ENCODE measurements around the gene CSNK2B. TPM values are rescaled to one million over a fixed set of nuclear protein-coding genes. Genes with fewer than 3 reads are reported as not detected.

The CSNK2B gene
- total and polyA plus RNA-seq, 9 of the 15 experiments (the other 6 are each of a cell fraction or from before 2014, with no cell fraction given) = 120 to 1,126 (median 529) TPM

DNA sequence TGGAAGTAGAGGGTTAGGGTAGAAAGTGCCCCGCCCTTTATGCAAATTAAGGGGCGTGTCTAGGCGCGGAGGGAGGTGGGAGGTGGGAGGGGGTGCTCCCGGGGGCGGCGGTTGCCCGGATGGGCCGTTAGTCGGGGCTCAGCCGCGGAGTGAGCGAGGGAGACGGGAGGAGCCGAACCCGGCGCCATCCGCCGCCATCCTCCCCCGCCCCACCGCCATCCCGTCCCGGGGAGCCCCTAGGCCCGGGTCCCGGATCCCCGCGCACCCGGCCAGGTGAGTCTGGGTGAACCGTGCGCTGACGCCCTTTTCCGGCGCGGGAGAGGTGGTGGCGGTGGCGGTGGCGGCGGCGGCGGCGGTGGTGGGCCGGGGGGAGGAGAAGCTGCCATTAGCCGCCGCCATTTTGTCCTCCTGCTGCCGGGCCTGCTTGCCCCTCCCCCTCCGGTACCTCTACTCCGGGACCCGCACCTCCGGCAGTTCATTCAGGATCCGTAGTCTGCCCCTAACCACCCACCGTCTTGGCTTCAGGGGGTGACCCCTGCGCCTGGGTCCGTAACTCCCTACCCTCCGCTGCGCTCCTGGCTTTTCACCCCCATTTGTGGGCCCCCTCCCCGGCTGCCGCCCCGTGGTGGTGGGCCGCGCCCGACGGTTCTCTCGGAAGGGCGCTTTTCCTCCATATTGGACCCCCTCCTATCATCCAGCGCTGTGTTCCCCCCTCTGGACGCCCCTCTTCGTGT, 45.1 kb upstream of the CSNK2B start, which contains the start of gene PRRC2A (continued):
- TF ChIP-seq ZNF134 (CRISPR knock-in tag; conservative IDR thresholded peaks at IDR 0.05) (peak; percentile 72), ZNF263 (CRISPR knock-in tag; IDR thresholded peaks at IDR 0.05; ENCODE audit: borderline replicate concordance) (peak; percentile 57; the same call in 1 of the 2 replicates), ZFP36 (IDR thresholded peaks at IDR 0.05; ENCODE audit: low read depth, low read length, partially characterized antibody) (no peak), EP400 (IDR thresholded peaks at IDR 0.05) (peak; percentile 99), BRD9 (IDR thresholded peaks at IDR 0.05; ENCODE audit: low read depth, partially characterized antibody) (peak; percentile 92), TRIM28 (IDR thresholded peaks at IDR 0.05) (peak; percentile 68; the same call in 1 of the 2 replicates), ZFX (CRISPR knock-in tag; IDR thresholded peaks at IDR 0.05) (peak; percentile 93), POLR2AphosphoS5 (IDR thresholded peaks at IDR 0.05; ENCODE audit: control insufficient read depth, insufficient read depth, low read depth, low read length) (peak; percentile 79), NCOA1 (IDR thresholded peaks at IDR 0.05; ENCODE audit: low read depth) (0 out of 2 replicates have a peak, but pooled peaks have one; percentile 32), HDAC3 (IDR thresholded peaks at IDR 0.05; ENCODE audit: borderline replicate concordance, partially characterized antibody) (peak; percentile 30), CHCHD3 (CRISPR knock-in tag; IDR thresholded peaks at IDR 0.05) (no peak), BCL6 (CRISPR knock-in tag; IDR thresholded peaks at IDR 0.05) (no peak), TAF15 (IDR thresholded peaks at IDR 0.05; ENCODE audit: low read depth, low read length) (no peak), PML (IDR thresholded peaks at IDR 0.05; ENCODE audit: low read length) (no peak), HDGF (IDR thresholded peaks at IDR 0.05) (no peak), CHD1 (IDR thresholded peaks at IDR 0.05; ENCODE audit: low read length) (peak; percentile 99), ARID2 (IDR thresholded peaks at IDR 0.05) (0 out of 2 replicates have a peak, but pooled peaks have one; percentile 1), ZBTB7A (IDR thresholded peaks at IDR 0.05; ENCODE audit: borderline replicate concordance, control insufficient read depth, low read depth, low read length) (peak; percentile 59; the same call in 1 of the 2 replicates), XRCC4 (IDR thresholded peaks at IDR 0.05; ENCODE audit: extremely low read depth, insufficient read depth, insufficient read length) (no peak), NR1H2 (CRISPR knock-in tag; IDR thresholded peaks at IDR 0.05) (peak; percentile 22; the same call in 1 of the 2 replicates)
- TF ChIP-seq, protein P1, sequence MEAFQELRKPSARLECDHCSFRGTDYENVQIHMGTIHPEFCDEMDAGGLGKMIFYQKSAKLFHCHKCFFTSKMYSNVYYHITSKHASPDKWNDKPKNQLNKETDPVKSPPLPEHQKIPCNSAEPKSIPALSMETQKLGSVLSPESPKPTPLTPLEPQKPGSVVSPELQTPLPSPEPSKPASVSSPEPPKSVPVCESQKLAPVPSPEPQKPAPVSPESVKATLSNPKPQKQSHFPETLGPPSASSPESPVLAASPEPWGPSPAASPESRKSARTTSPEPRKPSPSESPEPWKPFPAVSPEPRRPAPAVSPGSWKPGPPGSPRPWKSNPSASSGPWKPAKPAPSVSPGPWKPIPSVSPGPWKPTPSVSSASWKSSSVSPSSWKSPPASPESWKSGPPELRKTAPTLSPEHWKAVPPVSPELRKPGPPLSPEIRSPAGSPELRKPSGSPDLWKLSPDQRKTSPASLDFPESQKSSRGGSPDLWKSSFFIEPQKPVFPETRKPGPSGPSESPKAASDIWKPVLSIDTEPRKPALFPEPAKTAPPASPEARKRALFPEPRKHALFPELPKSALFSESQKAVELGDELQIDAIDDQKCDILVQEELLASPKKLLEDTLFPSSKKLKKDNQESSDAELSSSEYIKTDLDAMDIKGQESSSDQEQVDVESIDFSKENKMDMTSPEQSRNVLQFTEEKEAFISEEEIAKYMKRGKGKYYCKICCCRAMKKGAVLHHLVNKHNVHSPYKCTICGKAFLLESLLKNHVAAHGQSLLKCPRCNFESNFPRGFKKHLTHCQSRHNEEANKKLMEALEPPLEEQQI (IDR thresholded peaks at IDR 0.05) = peak; percentile 66
- TF ChIP-seq, protein P2, sequence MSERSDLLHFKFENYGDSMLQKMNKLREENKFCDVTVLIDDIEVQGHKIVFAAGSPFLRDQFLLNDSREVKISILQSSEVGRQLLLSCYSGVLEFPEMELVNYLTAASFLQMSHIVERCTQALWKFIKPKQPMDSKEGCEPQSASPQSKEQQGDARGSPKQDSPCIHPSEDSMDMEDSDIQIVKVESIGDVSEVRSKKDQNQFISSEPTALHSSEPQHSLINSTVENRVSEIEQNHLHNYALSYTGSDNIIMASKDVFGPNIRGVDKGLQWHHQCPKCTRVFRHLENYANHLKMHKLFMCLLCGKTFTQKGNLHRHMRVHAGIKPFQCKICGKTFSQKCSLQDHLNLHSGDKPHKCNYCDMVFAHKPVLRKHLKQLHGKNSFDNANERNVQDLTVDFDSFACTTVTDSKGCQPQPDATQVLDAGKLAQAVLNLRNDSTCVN (CRISPR knock-in tag; IDR thresholded peaks at IDR 0.05) = peak; percentile 78; the same call in 1 of the 2 replicates
- TF ChIP-seq, protein P3, sequence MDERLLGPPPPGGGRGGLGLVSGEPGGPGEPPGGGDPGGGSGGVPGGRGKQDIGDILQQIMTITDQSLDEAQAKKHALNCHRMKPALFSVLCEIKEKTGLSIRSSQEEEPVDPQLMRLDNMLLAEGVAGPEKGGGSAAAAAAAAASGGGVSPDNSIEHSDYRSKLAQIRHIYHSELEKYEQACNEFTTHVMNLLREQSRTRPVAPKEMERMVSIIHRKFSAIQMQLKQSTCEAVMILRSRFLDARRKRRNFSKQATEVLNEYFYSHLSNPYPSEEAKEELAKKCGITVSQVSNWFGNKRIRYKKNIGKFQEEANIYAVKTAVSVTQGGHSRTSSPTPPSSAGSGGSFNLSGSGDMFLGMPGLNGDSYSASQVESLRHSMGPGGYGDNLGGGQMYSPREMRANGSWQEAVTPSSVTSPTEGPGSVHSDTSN (CRISPR knock-in tag; IDR thresholded peaks at IDR 0.05; ENCODE audit: low read depth) = no peak
- TF ChIP-seq, protein P3 (tag; conservative IDR thresholded peaks at IDR 0.05; ENCODE audit: low read depth) = no peak
